LoVo (cell line): ENCODE results near the gene CTAGE15.
"Not testable (repeated sequence)": the region's sequence is repeated elsewhere in the genome, so short reads cannot be mapped to it uniquely, and the experiment has no call there.

Experiments used
- DNase-seq: peaks from one replicate; pipeline ENCODE4 v3.0.0-alpha.2; 2016; ENCODE audit warnings: low spot score

The CTAGE15 gene

GRCh38 chr7:143571501-143571900 is at the start of gene CTAGE15:
CTAGE15 (plus strand) TSS chr7:143571801; CDS start chr7:143571818, 17 bp downstream.
- DNase-seq: not testable (repeated sequence)

- DNase-seq: not testable (repeated sequence)
Observed at GRCh38 chr7:143522309-143522916, 49.2 kb upstream of the CTAGE15 start.

GRCh38 chr7:143531169-143531926 is 40.3 kb upstream of the CTAGE15 start:
- DNase-seq: not testable (repeated sequence)

GRCh38 chr7:143531932-143532331 is 39.7 kb upstream of the CTAGE15 start:
- DNase-seq: not testable (repeated sequence)

- not testable (repeated sequence) for DNase-seq
Observed at GRCh38 chr7:143533213-143533839, 38.3 kb upstream of the CTAGE15 start.

- not testable (repeated sequence) for DNase-seq
Observed at GRCh38 chr7:143536443-143536842, 35.2 kb upstream of the CTAGE15 start.

GRCh38 chr7:143543288-143544038 is 28.1 kb upstream of the CTAGE15 start:
- not testable (repeated sequence) for DNase-seq

- not testable (repeated sequence) for DNase-seq
Observed at GRCh38 chr7:143555968-143556367, 15.6 kb upstream of the CTAGE15 start.

- DNase-seq: not testable (repeated sequence)
Observed at GRCh38 chr7:143563306-143563705, 8.3 kb upstream of the CTAGE15 start.

GRCh38 chr7:143566001-143566400 is 5.6 kb upstream of the CTAGE15 start:
- not testable (repeated sequence) for DNase-seq

GRCh38 chr7:143588183-143588582 is 16.6 kb downstream of the CTAGE15 start:
- DNase-seq: not testable (repeated sequence)

GRCh38 chr7:143589897-143590296 is 18.3 kb downstream of the CTAGE15 start:
- DNase-seq: not testable (repeated sequence)

GRCh38 chr7:143598086-143598485 is 26.5 kb downstream of the CTAGE15 start:
- DNase-seq: not testable (repeated sequence)

GRCh38 chr7:143603549-143603948 is 31.9 kb downstream of the CTAGE15 start:
- not testable (repeated sequence) for DNase-seq

- DNase-seq: not testable (repeated sequence)
Observed at GRCh38 chr7:143606088-143606487, 34.5 kb downstream of the CTAGE15 start.

GRCh38 chr7:143615545-143615944 is 43.9 kb downstream of the CTAGE15 start:
- peak; percentile 33 for DNase-seq

GRCh38 chr7:143617204-143617603 is 45.6 kb downstream of the CTAGE15 start:
- DNase-seq: not testable (repeated sequence)

- DNase-seq: not testable (repeated sequence)
Observed at GRCh38 chr7:143620058-143620457, 48.5 kb downstream of the CTAGE15 start.

- not testable (repeated sequence) for DNase-seq
Observed at GRCh38 chr7:143620646-143621045, 49.0 kb downstream of the CTAGE15 start, which contains the start of gene TCAF2. TCAF2 (plus strand) TSS chr7:143620974.

- DNase-seq: not testable (repeated sequence)
Observed at GRCh38 chr7:143621175-143621574, 49.6 kb downstream of the CTAGE15 start.

GRCh38 chr7:143622130-143622529 is 50.5 kb downstream of the CTAGE15 start:
- DNase-seq: not testable (repeated sequence)
